Ovary (tissue), 9 donors: ENCODE results near the gene FBXL17. TPM values are rescaled to one million over a fixed set of nuclear protein-coding genes. Genes with fewer than 3 reads are reported as not detected.

ENCODE experiments used
- DNase-seq, 5 donors: peaks; one replicate each; pipeline ENCODE4 v3.0.0-alpha.2; 2019 to 2020
- H3K27ac ChIP-seq, 2 donors: fragments of 200-600 bp; one replicate each; pipeline versions ENCODE4 v1.5.1 to v1.8.0; 2019 to 2022
- H3K27me3 ChIP-seq: fragments of 200-600 bp; one replicate; pipeline ENCODE4 v1.8.0; 2022
- H3K36me3 ChIP-seq: fragments of 200-600 bp; sonication (generic); one replicate; pipeline ENCODE4 v1.5.1; 2019
- H3K4me1 ChIP-seq: one replicate; pipeline ENCODE4 v1.8.1; 2013; ENCODE audit warnings: mild to moderate bottlenecking, moderate library complexity; ENCODE audit not compliant: insufficient read depth
- H3K4me3 ChIP-seq: fragments of 200-600 bp; sonication (generic); one replicate; pipeline ENCODE4 v1.5.1; 2017
- H3K9me3 ChIP-seq, 2 donors: fragments of 200-600 bp in 1 of 2; sonication (generic) in 1 of 2; one replicate each; pipeline versions ENCODE4 v1.5.1 to v1.8.1; 2013 to 2019; ENCODE audit warnings: mild to moderate bottlenecking in 1 of 2, moderate library complexity in 1 of 2
- CTCF ChIP-seq, 3 donors: fragments of 450-650 bp in 2 of 3; fragments of 200-600 bp in 1 of 3; IDR thresholded peaks; one replicate each; pipeline versions ENCODE4 v1.5.1 to v1.8.0; 2016 to 2022; ENCODE audit warnings: antibody characterized with exemption in 3 of 3, mild to moderate bottlenecking in 1 of 3
- EP300 ChIP-seq: sonication (generic); formaldehyde crosslinking; IDR thresholded peaks from one replicate; pipeline ENCODE4 v1.6.1; 2017; ENCODE audit warnings: antibody characterized with exemption
- POLR2A ChIP-seq: fragments of 450-650 bp; IDR thresholded peaks from one replicate; pipeline ENCODE4 v1.6.1; 2017; ENCODE audit warnings: antibody characterized with exemption, mild to moderate bottlenecking, moderate library complexity
- WGBS, 3 donors: extraction: QIAGEN DNeasy Blood & Tissue Kit in 1 of 3; methylation state at CpG; one replicate each; pipeline versions ENCODE4 v1.1.5 to v1.1.7; 2013 to 2017; 5-methylcytosine and 5-hydroxymethylcytosine counted together
- intact Hi-C, 4 donors: fragments of 100-400 bp; cut with DNase I; formaldehyde crosslinking; loops; one replicate each; pipeline versions ENCODE4 v1.11.0 to v1.15.1; 2022 to 2023
- polyA plus RNA-seq, 2 donors: library from polyadenylated mRNA; stranded (reverse); fragments of 200-250 nt in 1 of 2; fragments of 350-450 nt in 1 of 2; fragmentation: Illumina TruSeq in 1 of 2; extraction: RNeasy Lipid Tissue Mini Kit (QIAGEN cat#74804) in 1 of 2; gene quantifications; one replicate each; pipeline ENCODE4 v1.2.3, GENCODE V29; 2013 to 2014
- total RNA-seq, 7 donors: library from RNA; depleted of rRNA in 2 of 7; stranded (reverse); fragments of >200 nt in 2 of 7; fragmentation: NEBNext Ultra II Directional in 3 of 7; extraction: Animal tissue kit (Norgen Biotek cat#: 25700) in 3 of 7; gene quantifications; one replicate each; pipeline versions ENCODE4 v1.1.0 to v1.2.4, GENCODE V29; 2016 to 2023
- donor health status: DM: no; HTN: no; CAD: no; lungs with moderate emphysema.
- donor health status: DM: no; HTN: no; CAD: no.
- donor health status: Bipolar disorder and iron deficiency.
- donor health status: DM: yes; HTN: yes; CAD: no.
- donor health status: DM: no; HTN: no; CAD: no.
- donor health status: DM: yes; HTN: yes; CAD: no.

FBXL17 gene
- total and polyA plus RNA-seq, 9 donors, result 6.8 to 20.4 (median 15.9) TPM

GRCh38 chr5:107949688-107950341 lies 432.1 kb downstream of the FBXL17 start:
- intact Hi-C loops, result no loop called here
- Histone ChIP-seq H3K36me3 (no peaks in the 10 kb centered on the region), H3K4me1 (no peaks in the 10 kb centered on the region), H3K9me3 (no peaks in the 10 kb centered on the region), H3K27me3 (no peaks in the 10 kb centered on the region), H3K4me3 (no peak overlapping the region), H3K27ac (no peak overlapping the region)
- 88 to 96% (median 93%) methylated on average over 6 of the region's 6 CpGs for WGBS, 3 donors
- no peak for DNase-seq
- TF ChIP-seq CTCF (IDR thresholded peaks at IDR 0.05) (no peak), POLR2A (no peak), EP300 (no peak)

GRCh38 chr5:107948377-107948776 lies 433.5 kb downstream of the FBXL17 start:
- intact Hi-C loops, result no loop called here
- TF ChIP-seq POLR2A (no peak), CTCF (IDR thresholded peaks at IDR 0.05) (no peak), EP300 (no peak)
- no peaks in the 10 kb centered on the region for H3K27me3 ChIP-seq
- WGBS, 3 donors, result 86 to 95% (median 90%) methylated on average over 1 of the region's 1 CpG
- no peaks in the 10 kb centered on the region for H3K9me3 ChIP-seq
- no peak overlapping the region for H3K27ac ChIP-seq
- no peaks in the 10 kb centered on the region for H3K36me3 ChIP-seq
- DNase-seq, result no peak
- no peaks in the 10 kb centered on the region for H3K4me1 ChIP-seq
- no peak overlapping the region for H3K4me3 ChIP-seq

GRCh38 chr5:107945061-107945460 lies 436.8 kb downstream of the FBXL17 start:
- Histone ChIP-seq H3K9me3 (no peaks in the 10 kb centered on the region), H3K27me3 (no peaks in the 10 kb centered on the region), H3K27ac (no peak overlapping the region), H3K4me3 (no peak overlapping the region), H3K4me1 (no peaks in the 10 kb centered on the region), H3K36me3 (no peaks in the 10 kb centered on the region)
- 84 to 94% (median 93%) methylated on average over 2 of the region's 2 CpGs for WGBS, 3 donors
- no peak for TF ChIP-seq EP300
- no peak for TF ChIP-seq POLR2A
- TF ChIP-seq CTCF (IDR thresholded peaks at IDR 0.05), result no peak
- intact Hi-C loops, result no loop called here
- no peak for DNase-seq

- intact Hi-C loops, result no loop called here
- H3K27ac ChIP-seq, result no peak overlapping the region
- no peak for DNase-seq
Observed at GRCh38 chr5:107943923-107944322, 438.0 kb downstream of the FBXL17 start.

More at GRCh38 chr5:107943923-107944322, 438.0 kb downstream of the FBXL17 start:
- no peaks in the 10 kb centered on the region for H3K4me1 ChIP-seq
- no peak overlapping the region for H3K4me3 ChIP-seq
- no peaks in the 10 kb centered on the region for H3K27me3 ChIP-seq
- TF ChIP-seq CTCF (IDR thresholded peaks at IDR 0.05) (no peak), EP300 (no peak), POLR2A (no peak)
- H3K9me3 ChIP-seq, result no peaks in the 10 kb centered on the region
- no peaks in the 10 kb centered on the region for H3K36me3 ChIP-seq
